Measurements from ENCODE around the gene PTP4A2.

DNA sequence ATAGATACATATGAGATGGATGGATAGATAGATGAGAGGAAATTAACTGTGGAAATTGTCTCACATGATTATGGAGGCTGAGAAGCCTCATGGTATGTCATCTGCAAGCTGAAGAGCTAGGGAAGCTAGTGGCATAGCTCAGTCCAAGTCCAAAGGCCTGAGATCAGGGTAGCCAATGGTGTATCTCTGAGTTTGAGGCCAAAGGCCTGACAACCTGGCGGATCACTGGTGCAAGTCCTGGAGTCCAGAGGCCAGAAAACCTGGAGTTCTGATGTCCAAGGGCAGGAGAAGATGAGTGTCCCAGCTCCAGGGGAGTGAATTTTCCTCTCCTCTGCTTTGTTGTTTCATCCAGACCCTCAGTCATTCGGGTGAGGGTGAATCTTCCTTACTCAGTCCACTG is 78.4 kb downstream of the PTP4A2 start:
- TF ChIP-seq, protein P1, sequence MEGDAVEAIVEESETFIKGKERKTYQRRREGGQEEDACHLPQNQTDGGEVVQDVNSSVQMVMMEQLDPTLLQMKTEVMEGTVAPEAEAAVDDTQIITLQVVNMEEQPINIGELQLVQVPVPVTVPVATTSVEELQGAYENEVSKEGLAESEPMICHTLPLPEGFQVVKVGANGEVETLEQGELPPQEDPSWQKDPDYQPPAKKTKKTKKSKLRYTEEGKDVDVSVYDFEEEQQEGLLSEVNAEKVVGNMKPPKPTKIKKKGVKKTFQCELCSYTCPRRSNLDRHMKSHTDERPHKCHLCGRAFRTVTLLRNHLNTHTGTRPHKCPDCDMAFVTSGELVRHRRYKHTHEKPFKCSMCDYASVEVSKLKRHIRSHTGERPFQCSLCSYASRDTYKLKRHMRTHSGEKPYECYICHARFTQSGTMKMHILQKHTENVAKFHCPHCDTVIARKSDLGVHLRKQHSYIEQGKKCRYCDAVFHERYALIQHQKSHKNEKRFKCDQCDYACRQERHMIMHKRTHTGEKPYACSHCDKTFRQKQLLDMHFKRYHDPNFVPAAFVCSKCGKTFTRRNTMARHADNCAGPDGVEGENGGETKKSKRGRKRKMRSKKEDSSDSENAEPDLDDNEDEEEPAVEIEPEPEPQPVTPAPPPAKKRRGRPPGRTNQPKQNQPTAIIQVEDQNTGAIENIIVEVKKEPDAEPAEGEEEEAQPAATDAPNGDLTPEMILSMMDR (IDR thresholded peaks at IDR 0.05; ENCODE audit: poor library complexity) = no peak
- no peak for TF ChIP-seq EZH2phosphoT487 (IDR thresholded peaks at IDR 0.05; ENCODE audit: low read depth, severe bottlenecking, unreplicated experiment)
